GM12878 (cell line): ENCODE data around the gene SEMG1. TPM values are rescaled to one million over a fixed set of nuclear protein-coding genes. Genes with fewer than 3 reads are reported as not detected.

Source experiments
- ATAC-seq: fragments of 200-7000 bp; cut with Tn5 transposase; 3 replicates; pipeline ENCODE4 v1.9.1; 2020; ENCODE audit warnings: mild to moderate bottlenecking, moderate library complexity
- BruUV-seq: library from RNA; stranded (reverse); fragments of 400-500 nt; replicated peaks from 2 replicates; lab custom pipeline; 2021; lab: Mats Ljungman, UMichigan
- CTCF ChIA-PET: fragments of 300-600 bp; sonication (Branson Sonifier 250); formaldehyde crosslinking; extraction: SDS; loops from one replicate; lab custom pipeline; 2021; ENCODE audit warnings: inconsistent platforms; lab: Yijun Ruan, JAX
- POLR2A ChIA-PET: fragments of 350-600 bp; formaldehyde crosslinking; extraction: SDS; loops from one replicate; lab custom pipeline; 2021; ENCODE audit warnings: inconsistent platforms; lab: Charles Lee
- RAD21 ChIA-PET: fragments of 300-600 bp; sonication (Branson Sonifier 250); formaldehyde crosslinking; loops from one replicate; lab custom pipeline; 2023; ENCODE audit warnings: antibody characterized with exemption; ENCODE audit not compliant: unreplicated experiment; lab: Charles Lee
- SMC1A ChIA-PET: fragments of 300-600 bp; sonication (Branson Sonifier 250); formaldehyde crosslinking; loops from one replicate; lab custom pipeline; 2023; ENCODE audit not compliant: unreplicated experiment, uncharacterized antibody; lab: Charles Lee
- DNase-seq: peaks from one replicate; pipeline ENCODE4 v3.0.0-alpha.2; 2011; ENCODE audit warnings: low read depth, low spot score
- FAIRE-seq: peaks from 3 replicates; lab custom pipeline; 2011; peaks lifted over from hg19 to GRCh38; lab: Jason Lieb, UNC
- H2AFZ ChIP-seq: 2 replicates; pipeline ENCODE4 v1.6.0; 2011; ENCODE audit warnings: low read depth, low read length, control low read depth; ENCODE audit not compliant: control insufficient read depth
- H3K27ac ChIP-seq: 2 replicates; pipeline ENCODE4 v1.5.1; 2011; ENCODE audit warnings: control low read depth; ENCODE audit not compliant: control insufficient read depth, insufficient read depth
- H3K27me3 ChIP-seq, 2 experiments: replicated peaks in 1 of 2; 2 replicates each; pipeline versions ENCODE4 v1.6.0 to v1.6.1; 2011; ENCODE audit warnings: low read length in 1 of 2; ENCODE audit not compliant: control insufficient read depth in 2 of 2, insufficient read depth in 2 of 2
- H3K36me3 ChIP-seq, 2 experiments: 2 replicates each; pipeline ENCODE4 v1.5.1; 2011; ENCODE audit warnings: low read length in 1 of 2; ENCODE audit not compliant: control insufficient read depth in 2 of 2, insufficient read depth in 2 of 2
- H3K4me1 ChIP-seq: 2 replicates; pipeline ENCODE4 v1.6.1; 2011; ENCODE audit warnings: mild to moderate bottlenecking, low read length, moderate library complexity, mixed read lengths; ENCODE audit not compliant: control insufficient read depth, insufficient read depth
- H3K4me2 ChIP-seq: 2 replicates; pipeline ENCODE4 v1.6.0; 2011; ENCODE audit warnings: control low read depth; ENCODE audit not compliant: control insufficient read depth, insufficient read depth
- H3K4me3 ChIP-seq: fragments of 200-600 bp; sonication (generic); 2 replicates; pipeline ENCODE4 v1.5.1; 2016
- H3K79me2 ChIP-seq: 2 replicates; pipeline ENCODE4 v1.6.0; 2011; ENCODE audit warnings: low read length; ENCODE audit not compliant: control insufficient read depth, insufficient read depth
- H3K9ac ChIP-seq: 2 replicates; pipeline ENCODE4 v1.8.0; 2011; ENCODE audit warnings: low read length, control low read depth, mixed read lengths; ENCODE audit not compliant: control insufficient read depth, insufficient read depth
- H3K9me3 ChIP-seq: replicated peaks from 3 replicates; pipeline ENCODE4 v1.5.1; 2011; ENCODE audit warnings: mild to moderate bottlenecking, low read length; ENCODE audit not compliant: control insufficient read depth, insufficient read depth
- H4K20me1 ChIP-seq: 2 replicates; pipeline ENCODE4 v1.6.0; 2011; ENCODE audit not compliant: control insufficient read depth, insufficient read depth
- BRCA1 ChIP-seq: IDR thresholded peaks from 2 replicates; pipeline ENCODE4 v1.6.1; 2011; ENCODE audit warnings: low read depth, low read length, improper control_type of control experiment
- CEBPB ChIP-seq, 2 experiments: fragments of 150-350 bp in 1 of 2; IDR thresholded peaks; 2 replicates each; pipeline ENCODE4 v1.6.1; 2012 to 2014; ENCODE audit warnings: low read depth in 2 of 2, low read length in 2 of 2, borderline replicate concordance in 1 of 2, inconsistent platforms in 1 of 2
- FOXM1 ChIP-seq: IDR thresholded peaks from 2 replicates; pipeline ENCODE4 v1.6.1; 2012; ENCODE audit warnings: low read depth, mild to moderate bottlenecking, inconsistent platforms, low read length, moderate library complexity
- GATAD2B ChIP-seq: fragments of 450-650 bp; conservative IDR thresholded peaks from 2 replicates; pipeline ENCODE4 v1.6.1; 2017; ENCODE audit warnings: low read depth, mild to moderate bottlenecking, moderate library complexity
- HDAC6 ChIP-seq: fragments of 200-600 bp; sonication (generic); IDR thresholded peaks from one replicate; pipeline ENCODE4 v1.8.0; 2017; ENCODE audit warnings: antibody characterized with exemption; ENCODE audit not compliant: unreplicated experiment
- MXI1 ChIP-seq: fragments of 150-350 bp; IDR thresholded peaks from 2 replicates; pipeline ENCODE4 v1.6.1; 2011; ENCODE audit warnings: low read depth, mild to moderate bottlenecking, inconsistent platforms, low read length, improper control_type of control experiment
- NFYA ChIP-seq: IDR thresholded peaks from 2 replicates; pipeline ENCODE4 v1.6.1; 2011; ENCODE audit warnings: low read depth, mild to moderate bottlenecking, low read length, improper control_type of control experiment, borderline replicate concordance
- PAX8 ChIP-seq: fragments of 450-650 bp; IDR thresholded peaks from 2 replicates; pipeline ENCODE4 v1.6.1; 2017; ENCODE audit warnings: mild to moderate bottlenecking, moderate library complexity
- RELA ChIP-seq: fragments of 450-650 bp; IDR thresholded peaks from 2 replicates; pipeline ENCODE4 v1.8.0; 2014; ENCODE audit warnings: borderline replicate concordance; ENCODE audit not compliant: partially characterized antibody
- SIX5 ChIP-seq: IDR thresholded peaks from 2 replicates; pipeline ENCODE4 v1.6.1; 2011; ENCODE audit warnings: mild to moderate bottlenecking, low read depth, low read length, moderate library complexity; ENCODE audit not compliant: severe bottlenecking
- ZNF384 ChIP-seq: IDR thresholded peaks from 2 replicates; pipeline ENCODE4 v1.6.1; 2012; ENCODE audit warnings: low read depth, mild to moderate bottlenecking, low read length, improper control_type of control experiment, borderline replicate concordance
- WGBS: methylation state at CpG from one replicate; pipeline ENCODE4 v1.1.6; 2016; ENCODE audit warnings: low lambda C conversion rate; ENCODE audit not compliant: insufficient replicate concordance, insufficient coverage; ENCODE audit errors: missing lambda C conversion rate; 5-methylcytosine and 5-hydroxymethylcytosine counted together
- in situ Hi-C: fragments of 300-500 bp; cut with MboI; formaldehyde crosslinking; loops from 9 replicates; pipeline ENCODE4 v1.14.3; 2018; ENCODE audit warnings: mixed read lengths
- intact Hi-C: fragments of 100-400 bp; cut with micrococcal nuclease; formaldehyde crosslinking; loops from one replicate; pipeline ENCODE4 v1.14.2; 2022; ENCODE audit not compliant: unreplicated experiment
- polyA plus RNA-seq, 11 experiments: library from polyadenylated mRNA; depleted of rRNA in 4 of 11; unstranded in 6 of 11; stranded (reverse) in 5 of 11; fragments of >200 nt; fragmentation: Nextera tagmentation in 4 of 11; fragmentation: Illumina TruSeq in 1 of 11; extraction: Ambion mirVana in 4 of 11; extraction: Trizol in 1 of 11; gene quantifications; 1 replicate in 1 of 11; 2 replicates in 10 of 11; pipeline versions ENCODE4 v1.2.1 to v1.2.3, GENCODE V29; 2011 to 2016; ENCODE audit warnings: inconsistent platforms in 2 of 11, missing spikeins in 2 of 11, low read depth in 1 of 11
- total RNA-seq, 4 experiments: library from RNA; depleted of rRNA in 3 of 4; stranded (reverse); fragments of >200 nt in 3 of 4; fragmentation: Illumina TruSeq in 1 of 4; extraction: Trizol in 1 of 4; gene quantifications; 2 replicates each; pipeline versions ENCODE4 v1.2.1 to v1.2.3, GENCODE V29; 2013 to 2021
- TF ChIP-seq, protein P1 (sequence below): fragments of 450-650 bp; IDR thresholded peaks from 2 replicates; pipeline ENCODE4 v1.6.1; 2017; ENCODE audit warnings: mild to moderate bottlenecking
- TF ChIP-seq, protein P2 (sequence below): fragments of 450-650 bp; IDR thresholded peaks from 2 replicates; pipeline ENCODE4 v1.6.1; 2014; ENCODE audit warnings: mild to moderate bottlenecking
- TF ChIP-seq, protein P3 (sequence below): fragments of 450-650 bp; IDR thresholded peaks from 2 replicates; pipeline ENCODE4 v1.6.1; 2017; ENCODE audit warnings: mild to moderate bottlenecking, low read depth, inconsistent platforms; ENCODE audit not compliant: poor library complexity, severe bottlenecking

The SEMG1 gene
- total and polyA plus RNA-seq, 10 of the 15 experiments (the other 5 are each of a cell fraction or from before 2014, with no cell fraction given) = not detected

DNA sequence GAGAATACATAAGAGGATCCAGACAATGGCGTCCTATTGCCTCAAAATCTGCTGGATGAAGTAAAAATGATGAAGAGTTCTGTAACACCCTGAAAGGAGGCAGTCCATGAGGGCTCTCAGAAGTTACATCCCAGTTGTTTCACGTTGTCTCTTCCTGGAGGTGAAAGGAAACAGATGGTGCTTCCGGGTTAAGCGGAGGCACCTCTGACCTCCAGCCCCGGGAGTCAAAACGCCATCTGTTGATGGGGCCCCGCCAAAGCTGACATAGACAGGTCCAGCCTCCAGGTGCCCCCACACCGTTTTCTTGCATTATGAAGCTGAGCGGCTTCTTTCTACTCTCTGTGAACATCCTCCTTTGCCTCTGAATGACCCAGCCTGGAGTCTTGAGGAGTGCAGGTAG lies 23.8 kb downstream of the SEMG1 start:
- RAD21 ChIA-PET = no interaction called here
- Histone ChIP-seq H3K4me1 (no peaks in the 10 kb centered on the region), H2AFZ (no peak overlapping the region), H3K4me2 (no peak overlapping the region), H3K36me3 (no peaks in the 10 kb centered on the region), H3K27ac (no peak overlapping the region), H3K9ac (no peak overlapping the region), H3K27me3 (no peaks in the 10 kb centered on the region; a peak in 1 of 4 replicates)
- WGBS = 56% methylated on average over 9 of the region's 9 CpGs
- ATAC-seq = no peak
- intact Hi-C loops = no loop called here
- no peak for FAIRE-seq
- CTCF ChIA-PET = interaction anchor here (1.3 kb wide), 1 partner anchor 186 kb away, joined by 3 read pairs; no protein-coding TSS in a partner anchor
- POLR2A ChIA-PET = no interaction called here
- TF ChIP-seq, protein P1, sequence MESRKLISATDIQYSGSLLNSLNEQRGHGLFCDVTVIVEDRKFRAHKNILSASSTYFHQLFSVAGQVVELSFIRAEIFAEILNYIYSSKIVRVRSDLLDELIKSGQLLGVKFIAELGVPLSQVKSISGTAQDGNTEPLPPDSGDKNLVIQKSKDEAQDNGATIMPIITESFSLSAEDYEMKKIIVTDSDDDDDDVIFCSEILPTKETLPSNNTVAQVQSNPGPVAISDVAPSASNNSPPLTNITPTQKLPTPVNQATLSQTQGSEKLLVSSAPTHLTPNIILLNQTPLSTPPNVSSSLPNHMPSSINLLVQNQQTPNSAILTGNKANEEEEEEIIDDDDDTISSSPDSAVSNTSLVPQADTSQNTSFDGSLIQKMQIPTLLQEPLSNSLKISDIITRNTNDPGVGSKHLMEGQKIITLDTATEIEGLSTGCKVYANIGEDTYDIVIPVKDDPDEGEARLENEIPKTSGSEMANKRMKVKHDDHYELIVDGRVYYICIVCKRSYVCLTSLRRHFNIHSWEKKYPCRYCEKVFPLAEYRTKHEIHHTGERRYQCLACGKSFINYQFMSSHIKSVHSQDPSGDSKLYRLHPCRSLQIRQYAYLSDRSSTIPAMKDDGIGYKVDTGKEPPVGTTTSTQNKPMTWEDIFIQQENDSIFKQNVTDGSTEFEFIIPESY = no peak
- TF ChIP-seq HDAC6 (no peak), CEBPB (IDR thresholded peaks at IDR 0.05; ENCODE audit: borderline replicate concordance in 1 of 2, low read depth in 2 of 2, low read length in 2 of 2) (no peak), ZNF384 (no peak), PAX8 (no peak), FOXM1 (no peak), BRCA1 (no peak), GATAD2B (no peak), SIX5 (no peak), RELA (no peak), NFYA (no peak), MXI1 (no peak)
- TF ChIP-seq, protein P2, sequence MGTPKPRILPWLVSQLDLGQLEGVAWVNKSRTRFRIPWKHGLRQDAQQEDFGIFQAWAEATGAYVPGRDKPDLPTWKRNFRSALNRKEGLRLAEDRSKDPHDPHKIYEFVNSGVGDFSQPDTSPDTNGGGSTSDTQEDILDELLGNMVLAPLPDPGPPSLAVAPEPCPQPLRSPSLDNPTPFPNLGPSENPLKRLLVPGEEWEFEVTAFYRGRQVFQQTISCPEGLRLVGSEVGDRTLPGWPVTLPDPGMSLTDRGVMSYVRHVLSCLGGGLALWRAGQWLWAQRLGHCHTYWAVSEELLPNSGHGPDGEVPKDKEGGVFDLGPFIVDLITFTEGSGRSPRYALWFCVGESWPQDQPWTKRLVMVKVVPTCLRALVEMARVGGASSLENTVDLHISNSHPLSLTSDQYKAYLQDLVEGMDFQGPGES = no peak
- TF ChIP-seq, protein P3, sequence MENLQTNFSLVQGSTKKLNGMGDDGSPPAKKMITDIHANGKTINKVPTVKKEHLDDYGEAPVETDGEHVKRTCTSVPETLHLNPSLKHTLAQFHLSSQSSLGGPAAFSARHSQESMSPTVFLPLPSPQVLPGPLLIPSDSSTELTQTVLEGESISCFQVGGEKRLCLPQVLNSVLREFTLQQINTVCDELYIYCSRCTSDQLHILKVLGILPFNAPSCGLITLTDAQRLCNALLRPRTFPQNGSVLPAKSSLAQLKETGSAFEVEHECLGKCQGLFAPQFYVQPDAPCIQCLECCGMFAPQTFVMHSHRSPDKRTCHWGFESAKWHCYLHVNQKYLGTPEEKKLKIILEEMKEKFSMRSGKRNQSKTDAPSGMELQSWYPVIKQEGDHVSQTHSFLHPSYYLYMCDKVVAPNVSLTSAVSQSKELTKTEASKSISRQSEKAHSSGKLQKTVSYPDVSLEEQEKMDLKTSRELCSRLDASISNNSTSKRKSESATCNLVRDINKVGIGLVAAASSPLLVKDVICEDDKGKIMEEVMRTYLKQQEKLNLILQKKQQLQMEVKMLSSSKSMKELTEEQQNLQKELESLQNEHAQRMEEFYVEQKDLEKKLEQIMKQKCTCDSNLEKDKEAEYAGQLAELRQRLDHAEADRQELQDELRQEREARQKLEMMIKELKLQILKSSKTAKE = no peak
- TF ChIP-seq, all 136 proteins: peak for 0
- Histone ChIP-seq H3K79me2 (no peaks in the 10 kb centered on the region), H3K9me3 (no peaks in the 10 kb centered on the region; the same call in 2 of the 3 replicates), H4K20me1 (no peaks in the 10 kb centered on the region), H3K4me3 (no peak overlapping the region)
- in situ Hi-C loops = no loop called here
- no TSS peak for BruUV-seq
- DNase-seq = no peak
- SMC1A ChIA-PET = no interaction called here
